HEK293 (cell line): Measurements from ENCODE around the gene RTL5.

ENCODE experiments used
- CTCF ChIA-PET: fragments of 350-600 bp; formaldehyde crosslinking; extraction: SDS; loops from one replicate; lab custom pipeline; 2021; ENCODE audit warnings: antibody characterized with exemption; lab: Yijun Ruan, JAX
- POLR2A ChIA-PET: fragments of 300-600 bp; formaldehyde crosslinking; extraction: SDS; loops from one replicate; lab custom pipeline; 2020; ENCODE audit warnings: antibody characterized with exemption, inconsistent platforms; lab: Yijun Ruan, JAX
- H3K27ac ChIP-seq: fragments of 200-500 bp; sonication (Bioruptor generic); 2 replicates; pipeline ENCODE4 v1.5.1; 2014; ENCODE audit warnings: low read depth, low read length, control low read depth, inconsistent platforms; ENCODE audit errors: extremely low read depth
- H3K36me3 ChIP-seq, 2 experiments: fragments of 200-500 bp in 1 of 2; sonication (Bioruptor generic) in 1 of 2; 1 replicate in 1 of 2; 2 replicates in 1 of 2; pipeline ENCODE4 v1.5.1; 2014 to 2017; ENCODE audit warnings: inconsistent platforms in 2 of 2, low read length in 2 of 2; ENCODE audit not compliant: control insufficient read depth in 2 of 2, insufficient read depth in 1 of 2
- H3K4me1 ChIP-seq: fragments of 200-500 bp; sonication (Bioruptor generic); 2 replicates; pipeline ENCODE4 v1.5.1; 2014; ENCODE audit warnings: mild to moderate bottlenecking, low read length, inconsistent platforms; ENCODE audit not compliant: control insufficient read depth, insufficient read depth
- H3K4me3 ChIP-seq: 2 replicates; pipeline ENCODE4 v1.5.1; 2011; ENCODE audit warnings: low read depth, mild to moderate bottlenecking, control low read depth, low read length, moderate library complexity
- H3K9me3 ChIP-seq: fragments of 200-500 bp; sonication (Bioruptor generic); 2 replicates; pipeline ENCODE4 v1.5.1; 2014; ENCODE audit warnings: low read depth, low read length, inconsistent platforms; ENCODE audit not compliant: control insufficient read depth, insufficient read depth
- BCL11B ChIP-seq: fragments of 450-650 bp; formaldehyde crosslinking; IDR thresholded peaks from 2 replicates; pipeline ENCODE4 v1.5.1; 2016; ENCODE audit warnings: low read depth, missing biosample characterization, missing genetic modification characterization
- CTCF ChIP-seq: fragments of 450-650 bp; formaldehyde crosslinking; IDR thresholded peaks from 2 replicates; pipeline ENCODE4 v1.5.1; 2016; ENCODE audit warnings: missing biosample characterization, missing genetic modification characterization
- GLI2 ChIP-seq: fragments of 450-650 bp; formaldehyde crosslinking; IDR thresholded peaks from 2 replicates; pipeline ENCODE4; 2017; ENCODE audit warnings: missing biosample characterization, missing genetic modification characterization, low read depth, borderline replicate concordance
- GLIS2 ChIP-seq: fragments of 450-650 bp; formaldehyde crosslinking; IDR thresholded peaks from 2 replicates; pipeline ENCODE4 v1.5.1; 2016; ENCODE audit warnings: missing biosample characterization, missing genetic modification characterization
- KLF9 ChIP-seq: fragments of 450-650 bp; formaldehyde crosslinking; IDR thresholded peaks from 2 replicates; pipeline ENCODE4 v1.5.1; 2016; ENCODE audit warnings: missing biosample characterization, missing genetic modification characterization, low read depth
- OVOL3 ChIP-seq: fragments of 450-650 bp; formaldehyde crosslinking; IDR thresholded peaks from 2 replicates; pipeline ENCODE4 v1.5.1; 2016; ENCODE audit warnings: missing biosample characterization, missing genetic modification characterization
- SP3 ChIP-seq: fragments of 450-650 bp; formaldehyde crosslinking; IDR thresholded peaks from 2 replicates; pipeline ENCODE4 v1.5.1; 2016; ENCODE audit warnings: missing biosample characterization, missing genetic modification characterization
- YY1 ChIP-seq: fragments of 450-650 bp; formaldehyde crosslinking; IDR thresholded peaks from 2 replicates; pipeline ENCODE4 v1.5.1; 2018; ENCODE audit warnings: missing biosample characterization, missing genetic modification characterization
- ZBTB10 ChIP-seq: fragments of 450-650 bp; formaldehyde crosslinking; IDR thresholded peaks from 2 replicates; pipeline ENCODE4 v1.5.1; 2016; ENCODE audit warnings: missing biosample characterization, missing genetic modification characterization
- ZBTB7A ChIP-seq: fragments of 450-650 bp; formaldehyde crosslinking; IDR thresholded peaks from 2 replicates; pipeline ENCODE4 v1.5.1; 2016; ENCODE audit warnings: low read depth, missing biosample characterization, missing genetic modification characterization
- ZNF114 ChIP-seq: fragments of 450-650 bp; formaldehyde crosslinking; IDR thresholded peaks from 2 replicates; pipeline ENCODE4 v1.5.0; 2017; ENCODE audit warnings: missing biosample characterization, missing genetic modification characterization
- ZNF132 ChIP-seq: fragments of 450-650 bp; formaldehyde crosslinking; IDR thresholded peaks from 2 replicates; pipeline ENCODE4 v1.5.1; 2017; ENCODE audit warnings: missing biosample characterization, missing genetic modification characterization, borderline replicate concordance
- ZNF211 ChIP-seq: fragments of 450-650 bp; formaldehyde crosslinking; IDR thresholded peaks from 2 replicates; pipeline ENCODE4 v1.5.1; 2016; ENCODE audit warnings: low read depth, missing biosample characterization, missing genetic modification characterization
- ZNF404 ChIP-seq: fragments of 450-650 bp; formaldehyde crosslinking; IDR thresholded peaks from 2 replicates; pipeline ENCODE4 v1.5.1; 2017; ENCODE audit warnings: missing biosample characterization, missing genetic modification characterization
- ZNF449 ChIP-seq: fragments of 450-650 bp; formaldehyde crosslinking; IDR thresholded peaks from 2 replicates; pipeline ENCODE4 v1.5.1; 2017; ENCODE audit warnings: missing biosample characterization, mild to moderate bottlenecking, missing genetic modification characterization, moderate library complexity
- ZNF513 ChIP-seq: fragments of 450-650 bp; IDR thresholded peaks from 2 replicates; pipeline ENCODE4 v1.5.1; 2018; ENCODE audit warnings: missing biosample characterization, missing genetic modification characterization
- ZNF639 ChIP-seq: fragments of 450-650 bp; formaldehyde crosslinking; IDR thresholded peaks from 2 replicates; pipeline ENCODE4 v1.5.1; 2016; ENCODE audit warnings: missing biosample characterization, missing genetic modification characterization
- ZNF664 ChIP-seq: fragments of 450-650 bp; formaldehyde crosslinking; IDR thresholded peaks from 2 replicates; pipeline ENCODE4 v1.5.1; 2016; ENCODE audit warnings: missing biosample characterization, missing genetic modification characterization
- ZNF670 ChIP-seq: fragments of 450-650 bp; formaldehyde crosslinking; IDR thresholded peaks from 2 replicates; pipeline ENCODE4 v1.5.1; 2016; ENCODE audit warnings: missing biosample characterization, missing genetic modification characterization, low read depth
- ZNF692 ChIP-seq: fragments of 450-650 bp; formaldehyde crosslinking; IDR thresholded peaks from 2 replicates; pipeline ENCODE4 v1.5.1; 2016; ENCODE audit warnings: missing biosample characterization, missing genetic modification characterization
- ZNF701 ChIP-seq: fragments of 450-650 bp; formaldehyde crosslinking; IDR thresholded peaks from 2 replicates; pipeline ENCODE4 v1.5.1; 2016; ENCODE audit warnings: missing biosample characterization, missing genetic modification characterization
- ZNF785 ChIP-seq: fragments of 450-650 bp; formaldehyde crosslinking; IDR thresholded peaks from 2 replicates; pipeline ENCODE4 v1.5.1; 2016; ENCODE audit warnings: missing biosample characterization, missing genetic modification characterization

Gene RTL5

GRCh38 chrX:72143609-72143907 lies 11.8 kb upstream of the RTL5 start:
- Histone ChIP-seq H3K9me3 (no peaks in the 10 kb centered on the region; the same call in 1 of the 2 replicates), H3K36me3 (peaks cover 0 to 5% of the 10 kb centered on the region in 2 experiments; a peak in 1 of 3 replicates), H3K27ac (no peak overlapping the region), H3K4me3 (no peak overlapping the region), H3K4me1 (no peaks in the 10 kb centered on the region)
- CTCF ChIA-PET, result interaction anchor here (1.7 kb wide), 1 partner anchor 17 kb away, joined by 11 read pairs; no protein-coding TSS in a partner anchor
- POLR2A ChIA-PET, result interaction anchor here (1.2 kb wide), 1 partner anchor 38 kb away, joined by 4 read pairs; the partner anchor contains the start of gene PIN4
- TF ChIP-seq ZNF701 (tag by site-specific recombination), result no peak
- no peak for TF ChIP-seq YY1
- TF ChIP-seq ZNF211 (tag by site-specific recombination), result no peak
- TF ChIP-seq ZNF132 (tag by site-specific recombination), result no peak
- TF ChIP-seq ZNF404 (tag by site-specific recombination), result no peak
- TF ChIP-seq ZNF639 (tag by site-specific recombination), result no peak
- no peak for TF ChIP-seq SP3 (tag by site-specific recombination)
- no peak for TF ChIP-seq ZNF513 (tag by site-specific recombination)
- TF ChIP-seq ZNF114 (tag by site-specific recombination), result no peak
- TF ChIP-seq BCL11B (tag by site-specific recombination), result no peak
- no peak for TF ChIP-seq ZNF785 (tag by site-specific recombination)
- no peak for TF ChIP-seq ZBTB7A (tag by site-specific recombination)
- no peak for TF ChIP-seq GLI2

- CTCF ChIA-PET, result interaction anchor here (1.7 kb wide), 1 partner anchor 16 kb away, joined by 11 read pairs; no protein-coding TSS in a partner anchor
- no peak overlapping the region for H3K27ac ChIP-seq
- POLR2A ChIA-PET, result interaction anchor here (0.6 to 1.6 kb wide), 3 partner anchors 12 to 38 kb away, joined by 4 read pairs; partner anchors contain the start of gene PIN4
- no peak overlapping the region for H3K4me3 ChIP-seq
- TF ChIP-seq ZBTB10 (tag by site-specific recombination) (no peak), ZNF449 (tag by site-specific recombination) (no peak), KLF9 (tag by site-specific recombination) (no peak), ZNF670 (no peak), ZNF692 (tag by site-specific recombination) (no peak), CTCF (tag by site-specific recombination) (no peak), OVOL3 (tag by site-specific recombination) (no peak), ZNF664 (tag by site-specific recombination) (no peak), GLIS2 (tag by site-specific recombination) (no peak)
- peaks cover 0 to 9% of the 10 kb centered on the region in 2 experiments; a peak in 1 of 3 replicates for H3K36me3 ChIP-seq
- no peaks in the 10 kb centered on the region for H3K4me1 ChIP-seq
- no peaks in the 10 kb centered on the region for H3K9me3 ChIP-seq
Observed at GRCh38 chrX:72142794-72143608, 11.3 kb upstream of the RTL5 start.
